Lower leg skin (tissue), 3 donors: ENCODE measurements around the gene MIF.

ENCODE experiments used
- POLR2A ChIP-seq, 2 donors: fragments of 450-650 bp; IDR thresholded peaks; one replicate each; pipeline ENCODE4 v1.6.1; 2016 to 2017; ENCODE audit warnings: antibody characterized with exemption in 2 of 2, mild to moderate bottlenecking in 1 of 2, moderate library complexity in 1 of 2
- TF ChIP-seq, protein P1 (sequence below), 3 donors: fragments of 450-650 bp; IDR thresholded peaks; one replicate each; pipeline ENCODE4 v1.5.1; 2016; ENCODE audit warnings: antibody characterized with exemption in 3 of 3, mild to moderate bottlenecking in 3 of 3, moderate library complexity in 2 of 3

DNA sequence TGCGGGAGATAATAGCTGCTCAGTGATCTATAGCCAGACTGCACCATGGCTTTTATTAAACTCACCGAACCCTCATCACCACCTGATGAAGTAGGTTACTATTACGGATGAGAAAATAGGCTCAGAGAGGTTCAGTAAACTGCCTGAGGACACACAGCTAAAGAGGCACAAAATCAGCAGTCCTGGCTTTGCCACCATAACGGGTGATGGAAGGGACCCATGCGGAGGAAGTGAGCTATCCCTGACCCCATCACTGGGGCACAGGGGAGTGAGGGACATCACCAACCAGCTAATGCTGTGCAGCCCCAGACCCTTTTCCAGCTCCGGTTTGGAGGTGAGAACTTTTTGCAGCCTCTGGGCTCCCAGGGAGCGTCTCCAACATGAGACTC lies 48.1 kb upstream of the MIF start:
- TF ChIP-seq, protein P1, sequence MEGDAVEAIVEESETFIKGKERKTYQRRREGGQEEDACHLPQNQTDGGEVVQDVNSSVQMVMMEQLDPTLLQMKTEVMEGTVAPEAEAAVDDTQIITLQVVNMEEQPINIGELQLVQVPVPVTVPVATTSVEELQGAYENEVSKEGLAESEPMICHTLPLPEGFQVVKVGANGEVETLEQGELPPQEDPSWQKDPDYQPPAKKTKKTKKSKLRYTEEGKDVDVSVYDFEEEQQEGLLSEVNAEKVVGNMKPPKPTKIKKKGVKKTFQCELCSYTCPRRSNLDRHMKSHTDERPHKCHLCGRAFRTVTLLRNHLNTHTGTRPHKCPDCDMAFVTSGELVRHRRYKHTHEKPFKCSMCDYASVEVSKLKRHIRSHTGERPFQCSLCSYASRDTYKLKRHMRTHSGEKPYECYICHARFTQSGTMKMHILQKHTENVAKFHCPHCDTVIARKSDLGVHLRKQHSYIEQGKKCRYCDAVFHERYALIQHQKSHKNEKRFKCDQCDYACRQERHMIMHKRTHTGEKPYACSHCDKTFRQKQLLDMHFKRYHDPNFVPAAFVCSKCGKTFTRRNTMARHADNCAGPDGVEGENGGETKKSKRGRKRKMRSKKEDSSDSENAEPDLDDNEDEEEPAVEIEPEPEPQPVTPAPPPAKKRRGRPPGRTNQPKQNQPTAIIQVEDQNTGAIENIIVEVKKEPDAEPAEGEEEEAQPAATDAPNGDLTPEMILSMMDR (IDR thresholded peaks at IDR 0.05), result no peak
- TF ChIP-seq POLR2A (IDR thresholded peaks at IDR 0.05), result no peak
